HCT116 (cell line): ENCODE measurements around the gene TNIK. TPM values are rescaled to one million over a fixed set of nuclear protein-coding genes. Genes with fewer than 3 reads are reported as not detected.
"Not testable (repeated sequence)": the region's sequence is repeated elsewhere in the genome, so short reads cannot be mapped to it uniquely, and the experiment has no call there.

Experiments
- ATAC-seq: fragments of 200-7000 bp; cut with Tn5 transposase; 2 replicates; pipeline ENCODE4 v1.9.1; 2020; ENCODE audit warnings: mild to moderate bottlenecking, moderate library complexity
- BruUV-seq: library from RNA; stranded (reverse); fragments of 400-500 nt; replicated peaks from 2 replicates; lab custom pipeline; 2021; lab: Mats Ljungman, UMichigan
- CTCF ChIA-PET: fragments of 300-600 bp; sonication (Branson Sonifier 250); formaldehyde crosslinking; loops from one replicate; lab custom pipeline; 2021; ENCODE audit warnings: antibody characterized with exemption; lab: Charles Lee
- POLR2A ChIA-PET: fragments of 300-600, 350-600 bp; sonication (Branson Sonifier 250); formaldehyde crosslinking; loops from one replicate; lab custom pipeline; 2021; ENCODE audit warnings: antibody characterized with exemption; lab: Charles Lee
- RAD21 ChIA-PET, 2 experiments: fragments of 300-600 bp; sonication (Branson Sonifier 250); formaldehyde crosslinking; loops; one replicate each; lab custom pipeline; 2023; ENCODE audit warnings: low total read pairs in 2 of 2; ENCODE audit not compliant: uncharacterized antibody in 2 of 2, unreplicated experiment in 2 of 2, low non-redundant PET in 1 of 2; lab: Charles Lee
- DNase-seq: peaks from one replicate; pipeline ENCODE4 v3.0.0-alpha.2; 2010; ENCODE audit warnings: low read depth, low spot score
- H2AFZ ChIP-seq: fragments of 200-600 bp; shearing (Covaris generic), sonication (generic); 2 replicates; pipeline ENCODE4 v1.6.1; 2017; ENCODE audit warnings: low read depth, mixed run types, mixed read lengths, antibody characterized with exemption, low read length; ENCODE audit not compliant: poor library complexity, severe bottlenecking
- H3K27ac ChIP-seq: 2 replicates; pipeline ENCODE4 v1.5.1; 2012; ENCODE audit warnings: low read depth, low read length
- H3K27me3 ChIP-seq: fragments of 200-600 bp; sonication (generic); 2 replicates; pipeline ENCODE4 v1.6.1; 2016; ENCODE audit warnings: mixed run types, low read length, mixed read lengths; ENCODE audit not compliant: insufficient read depth
- H3K36me3 ChIP-seq, 2 experiments: fragments of 200-500 bp in 1 of 2; fragments of 200-600 bp in 1 of 2; sonication (Bioruptor generic) in 1 of 2; sonication (generic) in 1 of 2; 2 replicates each; pipeline versions ENCODE4 v1.5.1 to v1.6.1; 2014 to 2016; ENCODE audit warnings: low read length in 2 of 2, inconsistent platforms in 1 of 2, mixed read lengths in 1 of 2, mixed run types in 1 of 2; ENCODE audit not compliant: insufficient read depth in 2 of 2, control insufficient read depth in 1 of 2
- H3K4me1 ChIP-seq, 2 experiments: fragments of 200-600 bp in 1 of 2; sonication (generic) in 1 of 2; 2 replicates each; pipeline versions ENCODE4 v1.5.1 to v1.6.1; 2012 to 2017; ENCODE audit warnings: low read length in 2 of 2, inconsistent platforms in 1 of 2, mild to moderate bottlenecking in 1 of 2, mixed read lengths in 1 of 2, mixed run types in 1 of 2, moderate library complexity in 1 of 2; ENCODE audit not compliant: insufficient read depth in 2 of 2, control insufficient read depth in 1 of 2
- H3K4me2 ChIP-seq: fragments of 200-600 bp; sonication (generic); 2 replicates; pipeline ENCODE4 v1.6.1; 2017; ENCODE audit warnings: mixed run types, low read length, mixed read lengths
- H3K4me3 ChIP-seq, 2 experiments: fragments of 200-600 bp in 1 of 2; sonication (generic) in 1 of 2; replicated peaks in 1 of 2; 2 replicates each; pipeline ENCODE4 v1.5.1; 2011 to 2016; ENCODE audit warnings: low read length in 2 of 2, control low read depth in 1 of 2, low read depth in 1 of 2, mild to moderate bottlenecking in 1 of 2, mixed read lengths in 1 of 2, mixed run types in 1 of 2
- H3K79me2 ChIP-seq: fragments of 200-600 bp; sonication (generic); 2 replicates; pipeline ENCODE4 v1.6.1; 2017; ENCODE audit warnings: mild to moderate bottlenecking, mixed run types, low read length, moderate library complexity, mixed read lengths; ENCODE audit not compliant: insufficient read depth
- H3K9ac ChIP-seq: fragments of 200-600 bp; sonication (generic); 2 replicates; pipeline ENCODE4 v1.6.1; 2016; ENCODE audit warnings: low read length, mixed read lengths
- H3K9me2 ChIP-seq: fragments of 200-600 bp; sonication (generic), shearing (Covaris generic); 2 replicates; pipeline ENCODE4 v1.6.1; 2017; ENCODE audit warnings: mixed run types, mild to moderate bottlenecking, moderate library complexity; ENCODE audit not compliant: insufficient read depth
- H3K9me3 ChIP-seq, 2 experiments: fragments of 200-500 bp in 1 of 2; fragments of 200-600 bp in 1 of 2; sonication (Bioruptor generic) in 1 of 2; sonication (generic) in 1 of 2; 2 replicates each; pipeline ENCODE4 v1.6.1; 2014 to 2017; ENCODE audit warnings: low read length in 2 of 2, mixed read lengths in 2 of 2, inconsistent platforms in 1 of 2, low read depth in 1 of 2, mild to moderate bottlenecking in 1 of 2, mixed run types in 1 of 2, moderate library complexity in 1 of 2; ENCODE audit not compliant: control insufficient read depth in 1 of 2, insufficient read depth in 1 of 2
- H4K20me1 ChIP-seq: fragments of 200-600 bp; sonication (generic), shearing (Covaris generic); 2 replicates; pipeline ENCODE4 v1.6.1; 2017; ENCODE audit warnings: mixed run types, mild to moderate bottlenecking, moderate library complexity; ENCODE audit not compliant: insufficient read depth
- JUND ChIP-seq: IDR thresholded peaks from 2 replicates; pipeline ENCODE4 v1.6.1; 2012
- POLR2AphosphoS5 ChIP-seq: IDR thresholded peaks from 2 replicates; pipeline ENCODE4 v1.6.1; 2011; ENCODE audit warnings: mild to moderate bottlenecking, low read depth, low read length, moderate library complexity
- intact Hi-C: fragments of 100-400 bp; cut with micrococcal nuclease; formaldehyde crosslinking; loops from 2 replicates; pipeline ENCODE4 v1.10.0; 2022
- total RNA-seq: library from RNA; stranded (reverse); gene quantifications from one replicate; pipeline ENCODE4 v1.2.1, GENCODE V29; 2021; ENCODE audit not compliant: unreplicated experiment

Gene TNIK
- total RNA-seq, 1 experiment from 2014 or later, result 24.1 TPM

- RAD21 ChIA-PET, result no interaction called here
- no peaks in the 10 kb centered on the region for H3K27me3 ChIP-seq
- peaks cover 8 to 9% of the 10 kb centered on the region in 2 experiments for H3K4me1 ChIP-seq
- H4K20me1 ChIP-seq, result no peaks in the 10 kb centered on the region
- CTCF ChIA-PET, result interaction anchor here (0.6 kb wide), 1 partner anchor 1335 kb away, joined by 3 read pairs; no protein-coding TSS in a partner anchor
- TF ChIP-seq JUND (no peak), POLR2AphosphoS5 (no peak)
- no peak overlapping the region for H3K27ac ChIP-seq
- no peaks in the 10 kb centered on the region for H3K79me2 ChIP-seq
- BruUV-seq, result no TSS peak
- no peaks in the 10 kb centered on the region for H3K9me3 ChIP-seq
- POLR2A ChIA-PET, result interaction anchor here (0.7 kb wide), 1 partner anchor 1228 kb away, joined by 4 read pairs; no protein-coding TSS in a partner anchor
- ATAC-seq (no peak), DNase-seq (no peak)
- H2AFZ ChIP-seq, result no peak overlapping the region
- H3K4me3 ChIP-seq, result no peak overlapping the region
- no peak overlapping the region for H3K4me2 ChIP-seq
- H3K36me3 ChIP-seq, result no peaks in the 10 kb centered on the region
- H3K9me2 ChIP-seq, result no peaks in the 10 kb centered on the region
- no peak overlapping the region for H3K9ac ChIP-seq
- intact Hi-C loops, result no loop called here
Observed at GRCh38 chr3:171289291-171289690, 170.9 kb downstream of the TNIK start.

GRCh38 chr3:171287761-171288160, 172.4 kb downstream of the TNIK start:
- RAD21 ChIA-PET, POLR2A ChIA-PET: not testable (repeated sequence)

More at GRCh38 chr3:171287761-171288160, 172.4 kb downstream of the TNIK start:
- H2AFZ ChIP-seq, CTCF ChIA-PET, DNase-seq, H3K27me3 ChIP-seq, H3K36me3 ChIP-seq, H3K79me2 ChIP-seq, BruUV-seq, intact Hi-C loops, H3K9ac ChIP-seq, H3K4me3 ChIP-seq, H3K9me3 ChIP-seq, H3K9me2 ChIP-seq, H3K27ac ChIP-seq, ATAC-seq, H4K20me1 ChIP-seq, H3K4me2 ChIP-seq: not testable (repeated sequence)
- H3K4me1 ChIP-seq, result peaks cover 17% of the 10 kb centered on the region in 2 experiments
